ENCODE results near the gene REV1. TPM values are rescaled to one million over a fixed set of nuclear protein-coding genes. Genes with fewer than 3 reads are reported as not detected.

REV1 gene
- total and polyA plus RNA-seq, 9 of the 15 experiments (the other 6 are each of a cell fraction or from before 2014, with no cell fraction given), result 12.8 to 54.4 (median 29.6) TPM

GRCh38 chr2:99489761-99490622 lies at the start of gene REV1 (continued):
- TF ChIP-seq ID3 (CRISPR knock-in tag; IDR thresholded peaks at IDR 0.05) (no peak), ID3 (tag; IDR thresholded peaks at IDR 0.05) (peak; percentile 84), ZNF511 (CRISPR knock-in tag; IDR thresholded peaks at IDR 0.05) (peak; percentile 77), TEAD4 (IDR thresholded peaks at IDR 0.05; ENCODE audit: low read length) (no peak; the same call in 1 of the 2 replicates), TEAD4 (CRISPR knock-in tag; IDR thresholded peaks at IDR 0.05; ENCODE audit: borderline replicate concordance) (no peak; the same call in 1 of the 2 replicates), PRDM10 (IDR thresholded peaks at IDR 0.05; ENCODE audit: partially characterized antibody) (peak; percentile 77), SRSF7 (optimal IDR thresholded peaks at IDR 0.05; ENCODE audit: low read depth, low read length) (no peak), BACH1 (tag; IDR thresholded peaks at IDR 0.05) (no peak), ZNF354B (CRISPR knock-in tag; IDR thresholded peaks at IDR 0.05) (no peak), BMI1 (IDR thresholded peaks at IDR 0.05; ENCODE audit: low read length) (no peak)
- TF ChIP-seq, protein P1, sequence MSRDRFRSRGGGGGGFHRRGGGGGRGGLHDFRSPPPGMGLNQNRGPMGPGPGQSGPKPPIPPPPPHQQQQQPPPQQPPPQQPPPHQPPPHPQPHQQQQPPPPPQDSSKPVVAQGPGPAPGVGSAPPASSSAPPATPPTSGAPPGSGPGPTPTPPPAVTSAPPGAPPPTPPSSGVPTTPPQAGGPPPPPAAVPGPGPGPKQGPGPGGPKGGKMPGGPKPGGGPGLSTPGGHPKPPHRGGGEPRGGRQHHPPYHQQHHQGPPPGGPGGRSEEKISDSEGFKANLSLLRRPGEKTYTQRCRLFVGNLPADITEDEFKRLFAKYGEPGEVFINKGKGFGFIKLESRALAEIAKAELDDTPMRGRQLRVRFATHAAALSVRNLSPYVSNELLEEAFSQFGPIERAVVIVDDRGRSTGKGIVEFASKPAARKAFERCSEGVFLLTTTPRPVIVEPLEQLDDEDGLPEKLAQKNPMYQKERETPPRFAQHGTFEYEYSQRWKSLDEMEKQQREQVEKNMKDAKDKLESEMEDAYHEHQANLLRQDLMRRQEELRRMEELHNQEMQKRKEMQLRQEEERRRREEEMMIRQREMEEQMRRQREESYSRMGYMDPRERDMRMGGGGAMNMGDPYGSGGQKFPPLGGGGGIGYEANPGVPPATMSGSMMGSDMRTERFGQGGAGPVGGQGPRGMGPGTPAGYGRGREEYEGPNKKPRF (IDR thresholded peaks at IDR 0.05; ENCODE audit: low read depth, low read length), result no peak
